ENCODE data around the gene SLC25A42.
A peak's percentile ranks its signal among the peaks of the same experiment; 100 is the strongest.
"Not testable (repeated sequence)": the region's sequence is repeated elsewhere in the genome, so short reads cannot be mapped to it uniquely, and the experiment has no call there.

SLC25A42 gene

DNA sequence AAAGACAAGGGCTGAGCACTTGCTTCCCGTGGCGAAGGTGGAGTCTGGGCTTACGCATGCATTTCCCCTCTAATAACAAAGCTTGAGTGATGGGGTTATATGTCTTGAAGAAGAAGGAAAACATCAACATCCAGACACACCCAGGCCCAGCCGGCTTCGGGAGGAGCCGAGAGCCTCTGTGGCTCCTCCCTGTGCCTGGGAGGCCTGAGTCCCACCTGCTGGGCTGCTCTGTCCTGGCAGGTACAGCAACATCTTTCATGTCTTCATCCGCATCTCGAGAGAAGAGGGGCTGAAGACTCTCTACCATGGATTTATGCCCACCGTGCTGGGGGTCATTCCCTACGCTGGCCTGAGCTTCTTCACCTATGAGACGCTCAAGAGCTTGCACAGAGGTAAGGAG, 43.9 kb downstream of the SLC25A42 start:
- no peak for DNase-seq

GRCh38 chr19:19109601-19110000, 45.8 kb downstream of the SLC25A42 start:
- no peak for DNase-seq

DNA sequence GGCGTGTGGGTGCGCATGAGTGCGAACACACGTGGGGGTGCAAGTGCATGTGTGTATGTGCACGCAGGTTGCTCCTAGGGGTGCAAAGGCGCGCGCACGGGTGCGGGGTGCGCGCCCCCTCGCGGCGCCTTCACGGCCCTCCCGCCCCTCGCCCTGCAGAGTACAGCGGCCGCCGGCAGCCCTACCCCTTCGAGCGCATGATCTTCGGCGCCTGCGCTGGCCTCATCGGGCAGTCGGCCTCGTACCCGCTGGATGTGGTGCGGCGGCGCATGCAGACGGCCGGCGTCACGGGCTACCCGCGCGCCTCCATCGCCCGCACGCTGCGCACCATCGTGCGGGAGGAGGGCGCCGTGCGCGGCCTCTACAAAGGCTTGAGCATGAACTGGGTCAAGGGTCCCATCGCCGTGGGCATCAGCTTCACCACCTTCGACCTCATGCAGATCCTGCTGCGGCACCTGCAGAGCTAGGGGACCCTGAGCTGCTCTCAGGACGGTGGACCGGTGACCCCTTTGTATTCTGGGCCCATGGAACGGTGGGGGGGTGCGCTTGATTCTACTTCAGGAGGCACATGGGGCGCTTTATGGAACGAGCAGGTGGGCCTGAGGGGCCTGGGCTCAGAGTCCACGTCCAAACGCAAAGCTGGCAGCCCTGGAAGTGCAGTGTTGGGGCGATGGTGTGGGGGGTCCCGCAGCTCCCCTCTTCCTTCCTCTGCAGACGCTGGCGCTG, 46.8 kb downstream of the SLC25A42 start:
- DNase-seq, result peak; percentile 77

- DNase-seq, result no peak
Observed at GRCh38 chr19:19111136-19111835, 47.5 kb downstream of the SLC25A42 start.

DNA sequence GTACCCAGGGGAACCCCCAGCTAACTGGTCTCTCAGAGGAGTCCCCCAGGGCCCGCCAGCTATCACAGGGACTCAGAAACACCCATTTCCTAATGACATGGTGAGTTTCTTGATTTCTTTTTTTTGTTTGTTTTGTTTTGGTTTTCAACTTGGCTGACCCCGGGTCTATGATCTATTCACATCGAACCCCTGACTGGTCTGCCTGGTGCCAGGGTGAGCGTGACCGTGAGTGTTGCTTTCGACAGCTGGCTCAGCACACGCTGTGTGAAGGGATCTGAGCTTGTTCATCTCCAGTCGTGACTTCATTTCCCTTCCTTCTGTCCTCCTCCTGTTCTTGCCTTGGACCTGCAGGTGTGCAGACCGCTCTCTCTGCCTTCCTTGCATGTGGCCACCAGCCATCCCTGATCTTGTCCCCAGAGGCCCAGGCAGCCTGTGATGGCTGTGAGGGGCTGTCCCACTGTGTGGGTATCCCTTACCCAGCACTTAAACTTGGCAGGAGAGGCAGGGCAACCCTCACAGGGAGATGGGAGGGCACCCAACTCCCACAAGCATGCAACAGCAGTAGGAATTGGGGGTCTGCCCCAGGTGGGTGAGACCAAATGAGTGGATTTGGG, 48.3 kb downstream of the SLC25A42 start:
- no peak for DNase-seq

DNA sequence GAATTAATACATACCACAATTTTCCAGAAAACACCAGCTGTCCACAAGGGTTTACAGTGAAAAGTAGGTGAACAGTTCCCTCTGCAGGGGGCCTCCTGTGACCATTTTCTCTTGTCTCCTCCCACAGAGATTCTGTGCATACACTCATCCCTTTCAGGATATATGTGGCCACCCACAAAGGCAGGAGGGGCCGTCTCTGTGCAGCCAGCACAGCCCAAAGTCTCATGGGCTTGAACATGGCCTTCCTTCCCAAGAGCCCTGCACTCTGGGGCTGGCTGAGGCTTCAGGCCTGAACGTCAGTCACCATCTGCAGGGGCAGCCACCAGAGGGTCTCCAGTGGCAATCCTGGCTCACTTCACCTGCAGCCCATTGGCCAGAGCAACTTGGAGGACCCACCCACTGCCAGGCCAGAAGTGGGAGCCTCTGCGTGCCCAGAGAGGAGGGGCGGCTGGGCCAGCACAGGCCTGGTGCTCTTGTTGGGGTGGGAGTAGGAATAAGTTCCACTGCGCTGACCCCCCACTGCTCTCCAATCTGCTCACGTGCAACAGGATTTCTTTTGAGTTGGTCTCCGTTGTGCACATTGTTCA, 49.3 kb downstream of the SLC25A42 start:
- peak; percentile 75 for DNase-seq

DNA sequence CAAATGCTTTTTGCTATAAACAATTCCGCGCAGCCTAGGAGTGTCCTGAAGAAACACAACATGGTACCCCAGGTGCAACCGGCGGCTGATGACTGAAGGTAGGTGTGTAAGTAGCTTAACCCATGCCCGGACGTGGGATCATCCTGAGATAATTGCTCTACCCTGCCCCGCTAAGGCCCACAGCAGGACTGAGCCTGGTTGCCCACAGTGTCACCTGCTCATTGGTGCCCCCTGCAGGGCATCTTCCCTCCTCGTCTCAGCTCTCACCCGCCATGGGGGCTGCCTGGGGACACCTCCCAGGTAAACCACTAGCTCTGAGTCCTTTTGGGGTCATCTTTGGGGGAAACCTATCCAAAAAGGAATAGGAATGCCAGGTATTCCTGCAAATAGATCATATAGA, 52.2 kb downstream of the SLC25A42 start:
- peak; percentile 64 for DNase-seq

- no peak for DNase-seq
Observed at GRCh38 chr19:19119325-19120237, 55.8 kb downstream of the SLC25A42 start.

DNA sequence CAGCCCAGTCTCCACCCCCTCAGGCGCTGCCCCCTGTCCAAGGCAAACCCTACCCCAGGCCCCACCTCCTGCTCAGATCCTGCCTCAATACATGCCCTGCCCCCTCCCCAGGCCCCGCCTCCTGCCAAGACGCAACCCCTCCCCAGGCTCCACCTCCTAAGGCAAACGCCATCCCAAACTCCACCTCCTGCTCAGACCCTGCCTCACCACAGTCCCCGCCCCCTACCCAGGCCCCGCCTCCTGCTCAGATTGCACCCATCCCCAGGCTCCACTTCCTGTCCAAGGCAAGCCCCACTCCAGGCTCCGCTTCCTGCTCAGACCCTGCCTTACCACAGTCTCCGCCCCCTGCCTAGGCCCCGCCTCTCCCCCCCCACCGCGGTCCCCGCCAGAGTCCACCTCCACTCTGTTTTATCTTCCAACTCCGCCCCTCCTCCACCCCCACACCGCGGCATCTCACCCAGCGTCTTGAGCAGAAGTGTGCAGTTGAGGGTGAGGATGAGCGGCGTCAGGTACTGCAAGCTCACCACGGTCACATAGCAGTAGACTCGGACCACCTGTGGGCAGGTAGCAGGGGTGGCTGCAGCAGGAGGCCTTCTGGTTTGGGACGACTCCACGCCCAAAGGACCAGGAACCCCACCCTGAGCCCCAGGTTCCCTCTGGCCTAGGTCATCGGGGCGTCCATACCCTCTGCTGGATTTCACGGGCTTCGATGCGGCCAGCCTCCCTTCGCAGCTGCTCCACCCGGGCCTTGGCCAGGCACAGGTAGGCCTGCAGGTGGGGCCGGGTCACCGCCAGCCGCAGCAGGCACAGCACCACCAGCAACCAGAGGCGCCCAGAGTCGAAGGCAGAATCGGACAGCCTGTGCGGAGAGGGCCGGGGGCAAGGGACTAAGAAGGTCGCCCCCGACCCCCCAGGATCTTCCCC, 56.8 kb downstream of the SLC25A42 start:
- DNase-seq, result peak; percentile 80

- no peak for DNase-seq
Observed at GRCh38 chr19:19121371-19121770, 57.6 kb downstream of the SLC25A42 start.

- DNase-seq, result no peak
Observed at GRCh38 chr19:19122902-19123301, 59.1 kb downstream of the SLC25A42 start.

DNA sequence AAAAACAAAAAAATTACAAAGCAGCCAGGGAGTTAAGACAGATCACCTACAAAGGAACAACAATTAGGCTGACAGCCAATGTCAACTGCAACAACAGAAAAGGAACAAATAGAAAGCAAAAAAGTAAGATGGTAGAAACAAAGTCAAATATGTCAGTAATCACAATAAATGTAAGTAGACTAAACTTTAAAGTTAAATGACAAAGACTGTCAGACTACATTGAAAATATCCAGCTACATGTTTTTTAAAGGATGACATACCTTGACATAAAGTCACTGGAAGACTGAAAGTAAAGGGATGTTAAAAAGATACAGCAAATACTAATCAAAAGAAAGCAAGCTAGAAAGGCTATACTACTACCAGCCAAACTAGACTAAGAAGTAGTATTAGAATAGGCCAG, 59.6 kb downstream of the SLC25A42 start:
- no peak for DNase-seq

GRCh38 chr19:19126102-19126501, 62.3 kb downstream of the SLC25A42 start:
- DNase-seq, result no peak

DNA sequence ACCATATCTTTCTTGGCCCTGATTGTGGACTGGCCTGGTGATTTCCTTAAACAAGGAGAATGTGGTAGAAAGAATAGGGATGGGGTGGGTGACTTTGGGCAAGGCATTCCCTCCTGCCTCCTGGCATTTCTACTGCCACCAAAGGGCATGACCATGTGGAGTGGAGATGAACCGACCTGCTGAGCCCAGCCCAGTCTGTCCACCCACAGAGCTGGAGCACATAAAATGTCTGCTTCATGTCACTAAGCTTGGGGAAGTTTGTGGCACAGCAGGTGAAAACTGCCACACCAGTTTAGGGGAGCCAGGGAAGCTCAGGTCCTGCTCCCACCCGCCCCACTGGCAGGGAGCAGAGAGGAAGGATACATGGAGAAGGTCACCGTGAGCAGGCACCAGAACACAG, 68.2 kb downstream of the SLC25A42 start:
- DNase-seq, result no peak

DNA sequence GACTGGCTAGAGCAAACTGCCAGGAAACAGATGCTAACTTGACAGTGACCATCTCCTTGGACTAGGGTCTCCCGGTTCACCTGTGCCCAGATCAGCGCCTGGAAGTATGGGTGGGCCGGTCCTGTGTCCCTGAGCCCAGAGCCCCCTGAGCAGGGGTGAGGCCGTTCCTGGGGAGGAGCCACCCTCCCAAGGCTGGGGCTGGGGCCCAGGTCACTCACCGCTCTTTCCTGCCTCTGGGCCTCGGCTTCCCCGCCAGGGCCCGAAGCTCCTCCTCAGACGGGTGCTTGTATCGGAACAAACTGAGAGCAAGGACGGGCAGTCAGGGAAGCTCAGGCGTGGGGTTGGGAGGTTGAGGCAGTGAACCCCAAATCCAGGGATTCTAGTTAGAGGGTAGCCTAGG, 69.1 kb downstream of the SLC25A42 start:
- DNase-seq, result no peak

GRCh38 chr19:19133985-19134384, 70.2 kb downstream of the SLC25A42 start:
- DNase-seq, result no peak

DNA sequence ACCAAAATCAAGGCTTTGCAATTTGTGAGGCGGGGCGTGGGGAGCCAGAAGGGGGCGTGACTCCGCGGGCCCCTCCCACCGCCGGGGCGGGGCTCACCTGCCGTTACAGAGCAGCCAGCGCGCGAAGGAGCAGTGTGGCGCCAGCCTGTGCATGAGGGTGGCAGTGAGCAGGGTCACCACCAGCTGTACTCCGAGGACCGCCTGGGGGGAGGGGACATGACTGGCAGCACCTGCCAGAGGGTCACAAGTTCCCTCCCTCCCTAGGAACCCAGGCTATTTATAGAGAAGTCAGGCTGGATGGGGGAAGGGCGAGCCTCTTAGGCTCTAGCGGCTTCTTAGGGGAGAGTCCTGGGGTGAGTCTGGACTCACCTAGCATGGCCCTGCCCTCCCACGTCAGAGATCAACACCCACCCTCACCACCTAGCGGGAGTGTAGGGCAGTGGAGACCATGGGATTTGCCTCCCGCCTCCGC, 70.9 kb downstream of the SLC25A42 start:
- peak; percentile 77 for DNase-seq

DNA sequence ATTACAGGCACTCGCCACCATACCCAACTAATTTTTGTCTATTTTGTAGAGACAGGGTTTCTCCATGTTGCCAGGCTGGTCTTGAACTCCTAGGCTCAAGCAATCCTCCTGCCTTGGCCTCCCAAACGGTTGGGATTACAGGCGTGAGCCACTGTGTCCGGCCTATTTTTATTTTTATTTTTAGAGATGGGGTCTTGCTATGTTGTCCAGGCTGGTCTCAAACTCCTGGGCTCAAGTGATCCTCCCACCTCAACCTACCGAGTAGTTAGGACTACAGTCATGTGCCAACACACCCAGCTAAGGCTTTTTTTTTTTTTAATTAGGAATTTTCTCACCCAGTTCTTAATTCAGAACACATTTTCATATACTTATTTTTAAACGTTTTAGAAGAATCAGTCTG, 71.9 kb downstream of the SLC25A42 start:
- not testable (repeated sequence) for DNase-seq

DNA sequence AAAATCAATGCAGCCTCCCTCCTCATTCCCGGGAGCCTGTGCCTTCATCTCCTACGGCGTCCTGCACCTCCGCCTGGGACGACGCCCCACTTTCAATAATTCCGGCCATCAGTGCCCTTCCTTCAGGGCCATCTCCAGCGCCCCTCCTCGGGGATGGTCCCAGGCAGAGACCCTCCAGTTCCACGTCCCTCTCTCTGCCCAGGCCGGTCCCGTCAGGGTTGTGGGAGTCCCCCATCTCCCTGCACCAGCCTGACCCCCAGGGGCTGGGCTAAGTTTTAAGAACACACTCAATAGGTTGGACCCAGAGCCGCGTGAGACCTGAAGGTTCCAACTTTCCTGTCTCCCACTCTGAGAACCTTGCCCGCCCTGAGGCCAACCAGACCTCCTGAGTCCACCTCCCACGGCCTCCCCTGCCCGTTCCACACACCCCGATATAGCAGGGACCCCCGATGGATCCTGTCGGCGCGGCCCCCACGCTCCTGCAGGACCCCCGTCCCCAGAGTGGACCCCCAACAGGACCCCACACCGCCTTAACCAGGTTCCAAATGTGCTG, 73.8 kb downstream of the SLC25A42 start:
- peak; percentile 32 for DNase-seq

DNA sequence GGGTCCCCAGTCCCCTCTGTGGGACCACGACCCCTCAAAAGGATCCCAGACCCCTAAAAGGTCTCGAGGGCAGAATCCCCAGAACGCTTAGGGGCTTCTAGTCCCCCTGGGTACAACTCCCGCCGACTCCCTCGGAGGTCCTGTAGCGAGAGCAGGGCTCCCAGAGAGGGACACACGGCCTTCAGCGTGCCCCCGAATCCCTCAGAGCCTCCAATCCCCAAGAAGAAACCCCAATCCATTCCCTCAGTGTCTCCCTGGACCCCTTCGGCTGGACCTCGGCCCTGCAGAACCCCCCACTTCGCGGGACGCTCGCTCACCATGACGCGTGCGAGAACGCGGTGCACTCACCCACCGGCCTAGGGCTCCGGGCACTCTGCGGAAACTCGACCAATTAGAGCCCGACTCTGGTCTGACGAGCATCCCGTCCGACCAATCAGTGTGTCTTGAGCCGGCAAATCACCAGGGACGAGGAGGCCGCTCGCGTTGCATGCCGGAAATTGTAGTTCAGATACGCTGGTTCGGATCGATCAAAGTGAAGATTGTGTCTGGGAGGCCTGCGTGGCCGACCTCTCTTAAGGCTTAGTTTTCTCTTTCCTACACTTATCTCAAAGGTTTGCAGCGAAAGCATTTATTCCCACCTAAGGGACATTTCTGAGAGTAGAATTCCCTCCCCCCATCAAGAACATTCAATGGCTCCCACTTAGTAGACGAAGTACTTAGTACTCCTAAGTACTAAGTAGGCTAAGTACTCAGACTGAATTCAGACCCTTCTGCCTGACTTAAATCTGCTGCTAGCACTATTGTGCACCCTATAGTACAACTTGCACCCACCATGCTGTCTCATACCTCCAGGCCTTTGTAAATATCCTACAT, 74.6 kb downstream of the SLC25A42 start, which contains the start of gene TMEM161A:
Gene TMEM161A, minus strand, starts transcription at position 370 of the 873 bp plus-strand sequence. Its CDS starts 50 bp downstream, at position 320.
- DNase-seq, result peak; percentile 99
